ENCODE measurements around the gene MLLT10.

The MLLT10 gene

GRCh38 chr10:21696302-21696701 is 162.3 kb downstream of the MLLT10 start:
- TF ChIP-seq SIN3A (IDR thresholded peaks at IDR 0.05; ENCODE audit: borderline replicate concordance, insufficient read depth, low read length) (no peak), POLR2AphosphoS5 (IDR thresholded peaks at IDR 0.05; ENCODE audit: low read depth, low read length) (no peak), FOXP2 (optimal IDR thresholded peaks at IDR 0.05; ENCODE audit: borderline replicate concordance, extremely low read depth, extremely low read length, insufficient read depth) (no peak), TAF1 (IDR thresholded peaks at IDR 0.05; ENCODE audit: borderline replicate concordance, insufficient read depth, low read length) (no peak)

- no peak for TF ChIP-seq SIN3A (IDR thresholded peaks at IDR 0.05; ENCODE audit: borderline replicate concordance, insufficient read depth, low read length)
Measured at GRCh38 chr10:21699575-21699974, 165.5 kb downstream of the MLLT10 start.

GRCh38 chr10:21700474-21700873 is 166.4 kb downstream of the MLLT10 start:
- no peak for TF ChIP-seq SIN3A (IDR thresholded peaks at IDR 0.05; ENCODE audit: borderline replicate concordance, insufficient read depth, low read length)
- no peak for TF ChIP-seq TAF1 (IDR thresholded peaks at IDR 0.05; ENCODE audit: borderline replicate concordance, insufficient read depth, low read length)
- TF ChIP-seq REST (IDR thresholded peaks at IDR 0.05; ENCODE audit: insufficient read depth in 1 of 2, low read depth in 2 of 2, low read length in 2 of 2), result no peak
- TF ChIP-seq FOXP2 (optimal IDR thresholded peaks at IDR 0.05; ENCODE audit: borderline replicate concordance, extremely low read depth, extremely low read length, insufficient read depth), result no peak
- no peak for TF ChIP-seq POLR2AphosphoS5 (IDR thresholded peaks at IDR 0.05; ENCODE audit: low read depth, low read length)

GRCh38 chr10:21702633-21703111 is 168.6 kb downstream of the MLLT10 start:
- TF ChIP-seq SIN3A (IDR thresholded peaks at IDR 0.05; ENCODE audit: borderline replicate concordance, insufficient read depth, low read length), result no peak
- no peak for TF ChIP-seq POLR2AphosphoS5 (IDR thresholded peaks at IDR 0.05; ENCODE audit: low read depth, low read length)
- TF ChIP-seq TAF1 (IDR thresholded peaks at IDR 0.05; ENCODE audit: borderline replicate concordance, insufficient read depth, low read length), result no peak
- TF ChIP-seq REST (IDR thresholded peaks at IDR 0.05; ENCODE audit: insufficient read depth in 1 of 2, low read depth in 2 of 2, low read length in 2 of 2), result no peak
- no peak for TF ChIP-seq FOXP2 (optimal IDR thresholded peaks at IDR 0.05; ENCODE audit: borderline replicate concordance, extremely low read depth, extremely low read length, insufficient read depth)

GRCh38 chr10:21705142-21705827 is 171.3 kb downstream of the MLLT10 start:
- no peak for TF ChIP-seq REST (IDR thresholded peaks at IDR 0.05; ENCODE audit: insufficient read depth in 1 of 2, low read depth in 2 of 2, low read length in 2 of 2)

- no peak for TF ChIP-seq POLR2AphosphoS5 (IDR thresholded peaks at IDR 0.05; ENCODE audit: low read depth, low read length)
- TF ChIP-seq TAF1 (IDR thresholded peaks at IDR 0.05; ENCODE audit: borderline replicate concordance, insufficient read depth, low read length), result no peak
- no peak for TF ChIP-seq SIN3A (IDR thresholded peaks at IDR 0.05; ENCODE audit: borderline replicate concordance, insufficient read depth, low read length)
Measured at GRCh38 chr10:21705828-21706176, 171.8 kb downstream of the MLLT10 start.

GRCh38 chr10:21707498-21707897 is 173.5 kb downstream of the MLLT10 start:
- TF ChIP-seq REST (IDR thresholded peaks at IDR 0.05; ENCODE audit: insufficient read depth in 1 of 2, low read depth in 2 of 2, low read length in 2 of 2), result no peak
- TF ChIP-seq FOXP2 (optimal IDR thresholded peaks at IDR 0.05; ENCODE audit: borderline replicate concordance, extremely low read depth, extremely low read length, insufficient read depth), result no peak
- TF ChIP-seq POLR2AphosphoS5 (IDR thresholded peaks at IDR 0.05; ENCODE audit: low read depth, low read length), result no peak
- no peak for TF ChIP-seq SIN3A (IDR thresholded peaks at IDR 0.05; ENCODE audit: borderline replicate concordance, insufficient read depth, low read length)
- TF ChIP-seq TAF1 (IDR thresholded peaks at IDR 0.05; ENCODE audit: borderline replicate concordance, insufficient read depth, low read length), result no peak
